GM18861 (cell line): Measurements from ENCODE around the gene HORMAD2.

Experiments
- ATAC-seq: cut with Tn5 transposase; IDR thresholded peaks from one replicate; pipeline ENCODE4 v1.9.1; 2021; ENCODE audit not compliant: unreplicated experiment

Gene HORMAD2

DNA sequence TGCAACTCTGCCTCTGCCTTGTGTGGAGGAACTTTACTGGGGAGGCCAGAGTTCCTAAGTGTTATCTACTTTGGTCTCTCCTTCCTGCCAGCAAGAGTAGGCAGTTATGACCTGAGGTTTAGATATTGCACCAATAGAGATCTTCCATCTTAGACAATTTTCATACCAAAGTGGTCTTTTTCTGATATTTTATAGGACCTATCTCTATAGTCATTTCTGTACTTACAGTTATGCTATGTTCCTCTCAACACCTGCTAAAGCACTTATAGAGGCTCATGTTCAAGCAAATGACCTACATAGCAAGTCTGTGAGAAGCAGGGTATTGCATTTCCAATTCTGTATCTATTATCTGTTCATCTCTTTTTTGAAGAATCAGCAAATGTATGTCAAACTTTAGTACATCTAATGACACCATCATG is 80.8 kb downstream of the HORMAD2 start:
- ATAC-seq, result no peak

DNA sequence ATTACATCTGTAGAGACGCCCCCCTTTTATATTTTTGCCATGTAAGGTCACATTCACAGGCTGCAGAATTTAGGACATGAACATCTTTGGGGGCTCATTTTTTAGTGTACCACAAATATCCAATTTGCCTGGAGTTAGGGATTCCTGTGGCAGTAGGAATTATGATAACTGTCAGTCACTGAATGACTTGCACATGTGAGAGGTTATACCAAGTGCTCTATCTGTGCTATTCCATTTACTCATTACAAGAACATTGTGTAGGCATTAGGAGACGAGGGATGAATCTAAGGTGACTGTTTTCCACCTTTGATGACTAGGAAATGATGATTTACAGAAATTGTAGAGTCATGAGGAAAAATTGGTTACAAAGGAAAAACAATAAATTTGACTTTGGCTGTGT is 87.0 kb downstream of the HORMAD2 start:
- no peak for ATAC-seq

DNA sequence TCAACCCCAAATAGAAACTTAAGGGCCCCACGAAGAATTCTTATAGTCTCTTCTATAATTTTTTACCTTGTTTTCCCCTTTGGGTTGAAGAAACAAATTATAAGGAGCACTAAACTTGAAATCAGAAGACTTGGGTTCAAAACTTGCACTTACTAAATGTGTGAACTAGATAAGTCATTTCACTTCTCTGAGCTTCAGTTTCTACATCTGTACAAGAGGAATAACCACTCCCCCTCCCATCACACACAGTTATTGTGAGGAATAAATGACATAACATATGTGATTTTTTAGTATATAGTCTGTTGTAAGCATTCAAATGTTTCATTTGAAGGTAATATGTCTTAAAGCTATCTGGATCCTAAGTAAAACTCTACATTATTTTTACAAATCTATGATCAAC is 87.5 kb downstream of the HORMAD2 start:
- no peak for ATAC-seq

DNA sequence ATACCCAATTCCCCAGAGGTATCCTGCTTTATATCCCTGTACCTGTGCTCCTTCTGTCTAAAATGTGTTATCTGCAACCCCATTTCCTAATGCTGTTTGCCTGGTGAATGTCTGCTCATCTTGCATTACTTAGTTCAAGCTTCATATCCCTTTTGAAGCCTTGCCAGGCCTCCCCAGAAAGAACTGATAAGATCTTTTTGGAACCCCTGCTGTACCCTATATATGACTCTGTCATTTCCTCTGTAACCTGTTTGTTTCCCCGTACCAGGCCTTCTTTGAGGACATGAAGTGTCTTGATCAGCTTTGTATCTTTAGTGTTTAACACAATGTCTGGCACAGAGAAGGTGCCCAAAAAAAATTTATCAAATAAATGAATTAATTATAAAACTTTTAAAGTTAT is 88.7 kb downstream of the HORMAD2 start:
- ATAC-seq, result no peak

DNA sequence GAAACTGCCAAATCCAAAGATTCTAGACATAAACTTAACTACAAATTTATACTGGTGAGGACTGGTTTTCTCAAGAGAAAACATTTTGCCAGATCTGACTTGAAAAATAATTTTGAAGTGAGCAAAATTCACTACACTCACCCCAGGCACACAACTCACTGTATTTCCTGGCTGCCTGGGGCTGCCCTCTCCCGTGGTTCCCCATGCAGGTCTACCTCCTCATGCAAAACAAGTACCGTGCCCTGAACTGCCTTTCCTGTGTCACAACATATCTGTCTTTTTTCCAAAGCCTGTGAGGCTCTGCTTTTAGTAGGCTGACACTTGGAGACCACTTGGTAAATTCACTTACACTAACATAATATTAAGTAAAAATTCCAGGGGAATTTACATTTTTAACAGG is 89.9 kb downstream of the HORMAD2 start:
- no peak for ATAC-seq

DNA sequence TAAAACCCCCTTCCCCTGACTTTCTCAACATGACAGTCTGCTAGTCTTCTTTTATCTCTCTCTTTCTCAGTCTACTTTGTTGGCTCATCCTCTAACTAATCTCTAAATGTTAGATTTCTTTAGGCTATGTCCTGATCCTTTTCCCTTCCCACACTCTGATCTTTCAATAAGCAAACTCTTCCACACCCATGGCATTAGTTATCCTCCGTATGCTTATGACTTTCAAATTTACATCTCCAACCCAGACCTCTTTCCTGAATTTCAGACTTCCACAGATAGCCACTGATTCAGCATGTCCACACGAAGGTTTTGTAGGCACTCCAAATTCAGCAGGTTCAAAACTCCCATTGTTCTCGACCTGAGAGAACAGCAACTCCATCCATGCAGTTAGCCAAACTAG is 90.7 kb downstream of the HORMAD2 start:
- ATAC-seq, result no peak

DNA sequence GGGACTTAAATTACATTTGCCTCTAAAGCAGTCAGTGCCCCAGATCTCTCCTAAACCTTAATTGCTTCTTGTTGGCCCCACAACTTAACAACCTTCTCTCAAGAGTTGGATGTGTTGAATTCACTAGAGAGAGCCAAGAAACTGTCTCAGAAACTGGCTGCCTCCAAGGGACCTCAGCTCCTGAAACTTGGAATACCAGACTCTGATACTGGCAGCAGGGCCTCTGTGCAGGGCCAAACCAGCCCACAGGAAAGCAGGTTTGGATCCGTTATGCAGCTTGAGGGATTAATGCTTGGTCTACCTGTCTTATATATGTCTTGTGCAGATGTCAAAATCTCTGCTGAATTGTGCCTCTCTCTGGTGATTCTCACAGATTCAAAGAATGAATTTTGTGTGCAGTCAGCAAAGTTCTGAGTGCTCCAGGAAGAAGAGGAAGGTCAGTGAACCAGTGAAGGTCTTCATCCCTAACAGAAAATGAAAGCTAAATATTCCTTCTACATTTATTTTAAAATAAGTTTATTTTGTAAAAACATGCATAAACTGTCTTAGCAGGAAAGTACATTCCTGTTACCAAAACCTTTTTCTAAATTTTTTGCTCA is 95.5 kb downstream of the HORMAD2 start:
- no peak for ATAC-seq

DNA sequence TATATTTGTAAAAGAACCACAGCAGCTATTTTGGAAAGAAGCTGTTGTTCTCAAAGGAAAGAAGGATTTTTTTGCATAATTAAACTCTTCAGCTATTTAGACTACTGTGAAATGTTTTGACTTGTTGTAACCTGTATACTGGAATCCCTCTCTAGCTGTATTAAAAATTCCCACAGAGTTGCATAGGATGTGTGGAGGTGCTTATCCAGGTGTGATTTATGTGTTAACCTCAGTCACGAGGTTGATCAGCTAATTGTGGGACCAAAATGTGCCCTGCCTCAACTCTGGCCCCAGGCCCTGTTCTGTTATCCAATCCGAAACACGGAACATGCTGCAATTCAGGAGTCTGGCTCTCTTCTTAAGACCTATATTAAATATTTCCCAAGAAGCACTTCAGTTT is 96.2 kb downstream of the HORMAD2 start:
- ATAC-seq, result no peak

DNA sequence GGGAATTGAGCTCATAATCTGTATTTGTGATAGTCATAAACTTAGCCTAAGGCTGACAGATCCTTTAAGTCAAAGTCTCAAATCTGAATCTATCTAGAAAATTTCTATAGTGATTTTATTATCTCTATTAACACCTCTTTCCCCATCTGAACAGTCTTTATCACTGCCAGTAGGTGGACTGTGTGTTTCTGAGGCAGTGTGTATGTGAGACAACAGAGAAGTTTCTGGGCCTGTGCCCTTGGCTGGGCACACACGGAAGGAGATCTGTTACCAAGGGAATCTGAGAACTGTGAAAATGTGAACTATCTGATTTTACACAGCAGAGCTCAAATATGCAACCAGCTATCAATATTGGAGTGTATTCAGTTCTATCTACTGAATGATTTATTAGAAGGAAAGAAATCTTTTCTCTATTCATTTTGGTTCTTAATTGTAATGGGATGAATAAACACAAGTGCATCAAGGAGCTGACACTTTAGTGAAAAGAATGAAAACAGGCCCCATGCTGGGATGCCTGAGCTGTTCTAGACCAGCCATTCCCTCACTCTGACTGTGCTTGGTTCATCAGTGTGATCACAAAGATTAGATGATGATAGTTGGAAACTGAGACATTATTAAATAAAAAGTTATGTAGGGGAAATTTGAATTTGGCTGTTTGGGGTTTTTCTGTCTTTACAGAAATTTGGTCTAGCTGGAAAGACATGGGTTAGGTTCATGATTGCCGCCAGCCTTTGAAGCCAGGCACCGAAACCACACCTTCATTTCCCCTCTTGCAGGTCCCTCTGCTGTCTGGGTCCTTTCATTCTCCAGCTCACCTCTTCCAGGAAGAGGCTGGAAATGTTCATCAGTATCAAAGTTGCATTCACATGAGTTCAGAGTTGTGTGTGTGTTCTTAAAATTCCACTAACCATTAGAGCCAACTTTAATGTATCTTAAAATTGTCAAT is 98.2 kb downstream of the HORMAD2 start:
- ATAC-seq, result no peak

DNA sequence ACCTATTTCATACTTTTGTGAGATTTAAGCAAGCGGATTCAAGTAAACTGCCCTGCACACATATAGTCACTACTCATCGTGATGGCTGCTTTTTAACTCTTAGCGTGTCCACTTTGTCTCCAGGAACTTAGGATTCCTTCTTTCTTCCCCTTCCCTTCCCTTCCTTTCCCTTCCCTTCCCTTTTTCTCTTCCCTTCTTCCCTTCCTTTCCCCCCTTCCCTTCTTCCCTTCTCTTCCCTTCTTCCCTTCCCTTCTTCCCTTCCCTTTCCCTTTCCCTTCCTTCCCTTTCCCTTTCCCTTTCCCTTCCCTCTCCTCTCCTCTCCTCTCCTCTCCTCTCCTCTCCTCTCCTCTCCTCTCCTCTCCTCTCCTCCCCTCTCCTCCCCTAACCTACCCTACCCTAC is 100.4 kb downstream of the HORMAD2 start:
- no peak for ATAC-seq

DNA sequence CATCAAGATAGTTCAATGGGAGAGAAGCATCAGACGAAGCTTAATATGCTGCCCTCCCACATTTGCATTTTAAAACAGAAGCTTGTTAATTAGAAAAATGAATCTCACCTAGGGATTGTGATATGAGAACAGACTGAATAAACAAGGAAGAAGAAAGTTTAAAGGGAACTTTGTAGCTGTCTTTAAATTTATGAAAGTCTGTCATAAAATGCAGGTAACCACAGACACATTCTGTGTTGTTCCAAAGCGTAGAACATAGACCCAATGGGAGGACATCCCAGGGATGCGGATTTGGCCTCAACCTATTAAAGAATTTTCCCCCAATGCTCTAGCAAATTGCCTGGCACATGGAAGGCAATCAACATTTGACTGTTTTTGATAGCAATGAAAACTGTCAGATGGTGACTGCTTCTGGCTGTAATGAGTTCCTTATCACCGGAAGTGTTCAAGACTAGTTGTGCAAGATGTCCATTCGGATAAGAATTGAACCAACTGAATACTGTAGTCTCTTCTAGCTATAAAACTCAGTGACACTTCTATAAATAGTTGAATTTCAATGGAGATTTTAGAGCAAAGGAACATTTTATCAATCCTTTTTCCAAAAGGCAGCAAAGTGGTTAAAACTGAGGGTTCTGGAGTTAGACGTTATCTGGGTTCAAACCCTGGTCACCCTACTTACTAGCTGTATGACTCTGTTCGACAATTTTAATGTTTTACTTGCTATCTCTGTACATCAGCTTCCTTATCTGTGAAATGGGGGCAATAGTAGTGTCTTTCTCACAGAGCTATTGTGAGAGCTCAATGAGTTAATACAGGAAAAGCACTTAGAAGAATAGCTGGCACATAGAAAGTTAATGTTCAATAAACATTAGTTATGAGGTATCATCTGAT is 101.4 kb downstream of the HORMAD2 start:
- ATAC-seq, result no peak

DNA sequence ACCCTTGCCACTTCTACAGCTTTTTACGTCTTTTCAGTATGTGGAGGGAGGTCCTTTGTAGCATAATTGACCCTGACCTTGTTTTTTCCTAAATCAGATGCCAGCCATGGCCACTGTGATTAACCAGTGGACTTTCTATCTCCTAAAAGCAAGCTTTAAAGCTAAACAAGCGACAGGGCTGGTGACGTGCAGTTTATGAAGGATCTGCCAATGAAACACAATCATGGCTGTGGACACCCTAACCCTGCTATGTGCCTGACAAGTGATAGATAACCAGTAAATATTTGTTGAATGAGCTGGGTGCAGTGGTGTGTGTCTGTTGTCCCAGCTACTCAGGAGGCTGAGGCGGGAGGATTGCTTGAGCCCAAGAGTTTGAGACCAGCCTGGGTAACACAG is 102.1 kb downstream of the HORMAD2 start:
- ATAC-seq, result no peak

DNA sequence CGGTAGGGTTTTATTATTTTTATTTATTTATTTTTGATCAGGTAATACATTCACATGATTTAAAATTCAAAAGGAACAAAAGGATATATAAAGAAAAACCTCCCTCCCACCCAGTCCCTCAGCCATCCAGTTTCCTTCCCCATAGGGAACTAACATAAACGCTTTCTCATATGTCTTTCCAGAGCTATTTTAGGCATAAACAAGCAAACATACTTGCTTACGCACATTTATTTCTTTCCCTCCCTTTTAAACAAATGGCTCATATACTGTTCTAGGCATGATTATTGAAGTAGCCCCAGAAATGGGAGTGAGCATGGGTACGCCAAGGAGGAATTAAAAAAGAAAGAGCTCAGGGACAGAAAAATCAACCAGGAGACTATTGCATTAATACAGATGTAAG is 102.6 kb downstream of the HORMAD2 start:
- ATAC-seq, result no peak

DNA sequence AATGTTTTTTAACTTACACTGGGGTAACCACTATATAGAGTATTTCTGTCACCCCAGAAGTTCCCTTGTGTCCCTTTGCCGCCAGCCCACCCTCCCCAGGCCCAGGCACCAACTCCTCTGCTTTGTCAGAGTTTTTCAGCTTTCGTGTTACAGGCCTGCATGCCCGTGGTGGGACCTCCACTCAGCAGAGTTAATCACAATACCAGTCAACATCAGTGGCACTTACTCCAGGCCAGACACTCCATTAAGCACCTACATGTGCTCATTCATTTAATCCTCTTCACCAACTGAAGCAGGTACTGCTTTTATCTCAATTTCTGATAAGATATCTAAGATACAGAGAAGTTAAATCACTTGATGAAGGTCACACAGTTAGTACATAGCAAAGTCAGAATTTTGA is 103.0 kb downstream of the HORMAD2 start:
- ATAC-seq, result no peak

DNA sequence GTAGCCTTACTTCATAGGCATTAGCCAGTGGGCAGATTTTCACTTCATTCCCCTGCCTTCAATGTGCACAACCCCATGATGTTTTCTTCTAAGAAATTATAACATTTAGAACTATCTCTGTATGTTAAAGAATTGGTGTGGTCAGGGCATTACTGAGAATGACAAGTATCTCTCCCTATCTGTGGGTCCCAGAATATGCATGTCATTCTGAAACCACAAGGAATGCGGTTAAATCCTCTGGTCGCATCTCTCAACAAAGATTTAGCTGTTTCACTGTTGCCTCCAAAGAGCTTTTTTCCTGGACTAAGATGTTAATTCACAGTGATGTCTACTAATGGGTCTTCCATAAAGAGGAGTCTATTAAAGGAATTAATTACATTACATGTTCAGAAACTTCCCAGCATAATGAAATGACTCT is 103.6 kb downstream of the HORMAD2 start:
- no peak for ATAC-seq

DNA sequence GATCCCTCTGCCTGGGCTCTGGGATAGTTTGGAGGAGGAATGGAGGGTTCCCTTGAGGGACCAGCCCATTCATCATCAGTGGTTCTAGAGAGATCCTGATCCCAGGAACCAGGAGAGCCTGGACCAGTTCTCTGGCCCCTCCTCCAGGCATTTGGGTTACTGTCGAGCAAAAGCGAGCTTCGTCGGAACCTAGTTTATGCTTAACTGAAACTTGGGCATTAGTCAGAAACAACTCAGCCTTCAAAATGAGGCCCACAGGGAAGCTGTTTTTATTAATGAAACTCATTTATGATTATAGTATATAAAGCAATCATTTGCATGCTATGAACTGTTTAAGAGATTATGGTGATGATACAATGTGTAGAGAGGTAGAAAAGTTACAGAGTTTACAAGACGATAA is 104.9 kb downstream of the HORMAD2 start:
- ATAC-seq, result no peak

DNA sequence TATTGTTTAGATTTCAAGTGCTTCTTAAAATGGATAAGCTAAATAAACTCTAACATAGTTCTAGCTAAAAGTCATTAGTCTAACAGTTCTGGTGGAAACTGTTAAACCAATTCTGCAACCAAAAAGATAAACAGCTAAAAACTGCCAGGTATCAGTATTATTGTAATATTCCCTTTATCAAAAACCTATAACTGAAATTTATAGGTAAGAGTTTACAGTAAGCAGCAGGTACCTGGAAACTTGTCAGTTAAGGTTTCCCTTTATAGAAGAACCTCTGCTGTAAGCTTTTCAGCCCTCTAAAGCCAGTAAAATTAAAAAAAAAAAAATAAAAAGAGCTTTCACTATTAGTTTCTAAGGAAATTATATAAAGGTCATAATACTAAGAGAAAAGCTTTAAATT is 105.3 kb downstream of the HORMAD2 start:
- ATAC-seq, result no peak

DNA sequence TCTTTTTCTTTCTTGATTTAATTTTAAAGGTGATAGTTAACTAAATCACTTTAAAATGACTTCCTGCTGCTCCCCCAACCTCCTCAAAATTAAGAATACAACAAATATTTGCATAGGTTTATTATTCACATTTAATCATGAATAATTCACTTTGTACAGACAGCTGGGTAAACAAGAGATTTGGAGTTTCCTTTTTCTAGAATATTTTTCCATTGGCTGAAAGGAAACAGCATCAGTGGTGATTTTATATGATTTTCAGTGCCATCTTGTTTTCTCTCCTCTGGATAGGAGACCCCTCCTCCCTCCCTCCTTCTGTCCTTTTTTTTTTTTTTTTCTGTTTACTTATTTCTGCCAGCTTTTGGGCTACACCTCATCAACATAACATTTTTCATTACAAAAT is 105.8 kb downstream of the HORMAD2 start:
- no peak for ATAC-seq

DNA sequence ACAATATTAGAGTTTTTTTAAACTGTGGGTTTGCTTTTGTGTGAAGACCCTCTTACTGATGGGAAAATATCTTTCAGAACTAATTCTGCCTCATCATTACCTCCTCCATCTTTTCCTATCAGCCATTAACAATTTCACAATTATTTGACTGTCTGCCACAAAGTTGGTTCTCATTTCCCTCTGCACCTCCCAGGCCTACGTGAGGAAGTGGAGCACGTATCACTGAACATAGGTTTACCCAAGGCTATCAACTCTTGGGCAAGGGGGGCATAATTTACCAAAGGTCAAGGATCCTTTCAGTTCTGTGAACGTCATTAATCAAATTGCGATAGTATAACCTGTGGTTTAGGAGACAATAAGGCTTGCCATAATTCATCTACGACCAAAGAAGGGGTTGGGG is 106.2 kb downstream of the HORMAD2 start:
- ATAC-seq, result no peak

DNA sequence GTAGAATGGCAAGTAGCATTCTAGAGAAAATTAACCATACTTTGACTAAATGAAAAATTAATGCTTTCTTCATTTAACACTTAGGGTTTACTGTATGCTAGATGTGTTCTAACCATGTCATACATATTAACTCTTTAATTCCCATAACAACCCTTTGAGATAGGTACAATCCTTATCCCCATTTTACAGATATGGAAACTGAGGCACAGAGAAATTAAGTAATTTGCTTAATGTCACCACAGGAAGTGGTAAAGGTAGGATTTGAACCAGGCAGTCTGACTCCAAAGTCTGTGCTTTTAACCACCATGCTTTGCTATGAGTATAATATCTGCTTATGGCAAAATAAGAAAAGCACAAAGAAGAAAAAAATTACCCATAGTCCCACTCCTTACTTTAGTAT is 106.8 kb downstream of the HORMAD2 start:
- no peak for ATAC-seq

DNA sequence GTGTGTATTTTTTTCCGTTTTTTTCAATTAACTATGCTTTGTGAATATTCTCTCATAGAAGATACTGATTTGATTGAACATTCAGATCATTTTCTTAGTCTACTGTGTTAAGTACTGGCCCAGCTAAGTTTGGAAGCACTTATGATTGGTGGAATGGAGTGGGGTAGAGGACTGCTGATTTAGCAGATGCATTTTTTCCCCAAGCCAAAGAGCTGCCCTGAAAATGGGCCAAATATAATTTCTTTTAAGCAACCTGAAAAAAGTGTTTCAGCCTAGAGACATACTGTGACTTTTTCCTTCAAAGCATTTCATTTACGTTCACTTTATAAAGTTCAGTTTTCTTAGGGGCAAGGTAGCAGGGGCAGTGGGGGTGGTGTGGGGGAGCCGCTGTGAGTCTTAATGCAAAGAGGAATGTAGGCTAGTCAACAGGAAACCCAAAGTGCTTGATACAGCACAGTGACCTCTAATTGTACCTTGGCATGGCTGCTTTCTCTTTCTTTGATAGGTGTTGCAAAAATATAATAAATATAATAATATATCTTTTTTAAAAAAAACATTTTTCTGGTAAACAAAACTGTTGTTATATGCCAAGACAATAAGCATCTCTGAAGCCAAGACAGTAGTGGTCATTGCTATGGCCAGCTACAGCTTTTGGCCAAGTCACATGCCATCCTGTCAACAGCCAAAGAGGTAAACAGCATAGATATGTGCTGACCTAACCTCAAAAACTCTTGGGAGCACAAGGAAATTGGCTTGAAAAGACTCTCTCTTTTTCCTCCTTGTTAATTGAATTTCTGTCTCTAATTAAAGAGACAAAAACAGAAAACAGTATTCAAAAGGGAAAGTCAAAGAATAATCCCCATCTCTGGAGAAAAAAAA is 107.5 kb downstream of the HORMAD2 start:
- ATAC-seq, result no peak
